Glutamatergic neuron (in vitro differentiated cells): Measurements from ENCODE around the gene PSAPL1. TPM values are rescaled to one million over a fixed set of nuclear protein-coding genes. Genes with fewer than 3 reads are reported as not detected.
A peak's percentile ranks its signal among the peaks of the same experiment; 100 is the strongest.

Experiments used
- DNase-seq: peaks from one replicate; pipeline ENCODE4 v3.0.0; 2022
- H3K27ac Mint-ChIP-seq: one replicate; pipeline ENCODE4 v1.8.0; 2020; ENCODE audit warnings: mild to moderate bottlenecking, mixed read lengths, inconsistent platforms; ENCODE audit not compliant: unreplicated experiment
- H3K27me3 Mint-ChIP-seq: one replicate; pipeline ENCODE4 v1.8.0; 2020; ENCODE audit warnings: mild to moderate bottlenecking, moderate library complexity, mixed read lengths, inconsistent platforms; ENCODE audit not compliant: unreplicated experiment
- H3K36me3 Mint-ChIP-seq: one replicate; pipeline ENCODE4 v1.8.0; 2020; ENCODE audit warnings: mild to moderate bottlenecking, mixed read lengths, inconsistent platforms; ENCODE audit not compliant: unreplicated experiment
- H3K4me1 Mint-ChIP-seq: one replicate; pipeline ENCODE4 v1.8.0; 2020; ENCODE audit warnings: mild to moderate bottlenecking, low read depth, mixed read lengths, inconsistent platforms; ENCODE audit not compliant: unreplicated experiment
- H3K4me3 Mint-ChIP-seq: one replicate; pipeline ENCODE4 v1.8.0; 2020; ENCODE audit warnings: mild to moderate bottlenecking, mixed read lengths, inconsistent platforms; ENCODE audit not compliant: unreplicated experiment
- H3K9me3 Mint-ChIP-seq: one replicate; pipeline ENCODE4 v1.8.0; 2020; ENCODE audit warnings: mild to moderate bottlenecking, moderate library complexity, mixed read lengths, inconsistent platforms; ENCODE audit not compliant: unreplicated experiment
- total RNA-seq: library from RNA; stranded (reverse); fragmentation: NEBNext Ultra II Directional; extraction: Animal tissue kit (Norgen Biotek cat#: 25700); gene quantifications from one replicate; pipeline ENCODE4 v1.2.1, GENCODE V29; 2021; ENCODE audit not compliant: unreplicated experiment
- TF ChIP-seq, protein P1 (sequence below): fragments of 200-600 bp; sonication (generic); IDR thresholded peaks from one replicate; pipeline ENCODE4 v1.5.0; 2021; ENCODE audit not compliant: partially characterized antibody, unreplicated experiment

PSAPL1 gene
- total RNA-seq, 1 donor from 2014 or later: not detected

DNA sequence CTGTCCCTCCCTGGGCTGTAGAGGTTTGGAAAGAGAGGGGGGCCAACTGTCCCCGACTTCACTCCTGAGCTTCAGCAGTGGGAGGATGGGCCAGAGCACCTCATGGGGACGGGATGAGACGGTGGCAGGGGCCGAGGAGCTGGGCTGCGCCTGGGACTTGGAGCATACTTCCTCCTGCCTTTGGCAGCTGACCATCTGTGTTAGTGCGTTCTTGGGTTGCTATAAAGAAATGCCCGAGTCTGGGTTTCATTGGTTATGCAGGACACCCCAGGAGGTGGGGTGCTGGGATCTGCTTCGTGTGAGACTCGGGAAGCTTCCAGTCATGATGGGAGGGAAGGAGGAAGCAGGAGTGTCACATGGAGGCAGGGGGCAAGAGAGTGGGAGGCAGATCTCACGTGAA, 7.4 kb downstream of the PSAPL1 start:
- DNase-seq: no peak
- peaks cover 3% of the 10 kb centered on the region for H3K9me3 Mint-ChIP-seq
- H3K4me1 Mint-ChIP-seq: peaks cover 14% of the 10 kb centered on the region
- H3K27me3 Mint-ChIP-seq: peaks cover 12% of the 10 kb centered on the region
- peak overlapping the region; percentile 43 for H3K27ac Mint-ChIP-seq
- no peaks in the 10 kb centered on the region for H3K36me3 Mint-ChIP-seq
- H3K4me3 Mint-ChIP-seq: no peak overlapping the region
- TF ChIP-seq, protein P1, sequence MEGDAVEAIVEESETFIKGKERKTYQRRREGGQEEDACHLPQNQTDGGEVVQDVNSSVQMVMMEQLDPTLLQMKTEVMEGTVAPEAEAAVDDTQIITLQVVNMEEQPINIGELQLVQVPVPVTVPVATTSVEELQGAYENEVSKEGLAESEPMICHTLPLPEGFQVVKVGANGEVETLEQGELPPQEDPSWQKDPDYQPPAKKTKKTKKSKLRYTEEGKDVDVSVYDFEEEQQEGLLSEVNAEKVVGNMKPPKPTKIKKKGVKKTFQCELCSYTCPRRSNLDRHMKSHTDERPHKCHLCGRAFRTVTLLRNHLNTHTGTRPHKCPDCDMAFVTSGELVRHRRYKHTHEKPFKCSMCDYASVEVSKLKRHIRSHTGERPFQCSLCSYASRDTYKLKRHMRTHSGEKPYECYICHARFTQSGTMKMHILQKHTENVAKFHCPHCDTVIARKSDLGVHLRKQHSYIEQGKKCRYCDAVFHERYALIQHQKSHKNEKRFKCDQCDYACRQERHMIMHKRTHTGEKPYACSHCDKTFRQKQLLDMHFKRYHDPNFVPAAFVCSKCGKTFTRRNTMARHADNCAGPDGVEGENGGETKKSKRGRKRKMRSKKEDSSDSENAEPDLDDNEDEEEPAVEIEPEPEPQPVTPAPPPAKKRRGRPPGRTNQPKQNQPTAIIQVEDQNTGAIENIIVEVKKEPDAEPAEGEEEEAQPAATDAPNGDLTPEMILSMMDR: no peak

DNA sequence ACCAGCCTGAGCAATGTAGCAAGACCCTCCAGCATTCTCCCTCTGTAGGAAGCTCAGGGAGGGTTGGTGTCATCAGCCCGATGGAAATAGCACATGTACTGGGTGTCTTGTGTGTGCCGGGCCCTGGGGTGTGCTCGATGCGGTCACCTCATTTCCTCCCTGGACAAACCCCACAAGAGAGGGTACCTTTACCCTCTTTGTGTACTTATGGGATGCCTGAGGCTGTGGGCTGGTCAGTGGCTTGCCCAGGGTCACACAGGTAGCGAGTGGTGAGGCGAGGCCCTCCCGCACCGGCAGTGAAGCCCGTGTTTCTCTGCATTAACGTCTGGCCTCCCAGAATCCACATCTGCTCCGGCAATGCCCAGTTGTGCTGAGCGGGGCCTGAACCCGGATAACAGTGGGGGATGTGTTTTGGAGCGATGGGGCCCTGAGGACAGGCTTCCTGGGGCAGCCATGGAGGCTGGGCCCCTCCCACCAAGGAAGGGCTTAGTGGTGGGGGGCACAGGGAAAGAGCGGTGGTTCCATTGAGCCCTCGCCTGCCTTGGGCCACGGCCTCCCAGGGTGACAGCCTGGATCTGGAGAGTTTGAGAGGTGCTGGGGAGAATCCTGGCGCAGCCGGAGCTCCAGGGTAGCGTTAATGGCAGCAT, 8.1 kb downstream of the PSAPL1 start:
- TF ChIP-seq, protein P1: no peak
- no peak overlapping the region for H3K27ac Mint-ChIP-seq
- H3K9me3 Mint-ChIP-seq: peaks cover 4% of the 10 kb centered on the region
- H3K36me3 Mint-ChIP-seq: no peaks in the 10 kb centered on the region
- no peak overlapping the region for H3K4me3 Mint-ChIP-seq
- DNase-seq: no peak
- peaks cover 14% of the 10 kb centered on the region for H3K4me1 Mint-ChIP-seq
- peaks cover 12% of the 10 kb centered on the region for H3K27me3 Mint-ChIP-seq

DNA sequence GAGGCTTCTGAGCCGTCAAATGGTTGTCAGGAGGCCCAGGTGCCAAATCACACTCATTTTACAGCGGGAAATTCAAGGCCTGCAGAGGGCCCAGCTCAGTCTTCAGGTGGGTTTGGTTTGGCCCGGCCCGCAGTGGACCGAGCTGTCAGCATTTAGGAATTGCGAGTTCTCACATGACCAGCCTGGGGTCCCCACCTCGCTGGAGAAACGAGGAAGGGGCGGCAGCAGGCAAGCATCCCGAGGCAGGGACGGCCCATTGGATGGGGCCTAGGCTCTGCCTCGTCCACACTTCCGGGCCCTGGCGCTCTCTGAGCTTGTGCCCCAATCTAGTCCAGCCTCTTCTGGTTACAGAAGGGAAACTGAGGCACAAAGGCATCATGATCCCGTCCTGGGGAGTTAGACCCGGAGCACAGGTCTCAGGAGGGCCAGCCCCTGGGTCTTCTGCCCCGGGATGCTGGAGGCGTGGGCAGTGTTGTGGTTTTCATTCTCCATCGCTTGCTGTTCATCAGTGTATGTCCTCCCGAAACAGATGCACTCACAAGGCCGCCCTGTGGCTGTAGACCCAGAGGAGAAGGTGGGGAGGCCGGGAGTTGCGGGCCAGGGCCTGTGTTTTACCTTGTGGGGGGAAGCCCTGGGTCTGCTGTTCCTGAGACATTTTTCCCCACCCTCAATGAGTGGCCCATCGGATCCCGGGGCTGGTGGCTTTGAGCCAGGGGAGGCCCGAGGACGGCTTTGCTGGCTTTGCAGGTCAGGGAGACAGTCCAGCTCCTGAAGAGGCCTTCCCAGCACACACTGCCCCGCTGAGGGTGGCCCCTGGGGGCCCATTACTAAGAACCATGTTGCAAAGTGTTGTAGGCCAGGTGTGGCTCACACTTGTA, 8.9 kb downstream of the PSAPL1 start:
- peaks cover 4% of the 10 kb centered on the region for H3K9me3 Mint-ChIP-seq
- TF ChIP-seq, protein P1: no peak
- H3K4me3 Mint-ChIP-seq: no peak overlapping the region
- no peaks in the 10 kb centered on the region for H3K36me3 Mint-ChIP-seq
- H3K4me1 Mint-ChIP-seq: peaks cover 14% of the 10 kb centered on the region
- H3K27ac Mint-ChIP-seq: no peak overlapping the region
- DNase-seq: no peak
- H3K27me3 Mint-ChIP-seq: peaks cover 14% of the 10 kb centered on the region

- Mint-ChIP-seq H3K4me3 (no peak overlapping the region), H3K36me3 (no peaks in the 10 kb centered on the region), H3K27ac (no peak overlapping the region), H3K27me3 (peaks cover 14% of the 10 kb centered on the region), H3K9me3 (peaks cover 4% of the 10 kb centered on the region), H3K4me1 (peaks cover 14% of the 10 kb centered on the region)
- DNase-seq: no peak
- TF ChIP-seq, protein P1: no peak
Observed at GRCh38 chr4:7425124-7425523, 9.6 kb downstream of the PSAPL1 start.

DNA sequence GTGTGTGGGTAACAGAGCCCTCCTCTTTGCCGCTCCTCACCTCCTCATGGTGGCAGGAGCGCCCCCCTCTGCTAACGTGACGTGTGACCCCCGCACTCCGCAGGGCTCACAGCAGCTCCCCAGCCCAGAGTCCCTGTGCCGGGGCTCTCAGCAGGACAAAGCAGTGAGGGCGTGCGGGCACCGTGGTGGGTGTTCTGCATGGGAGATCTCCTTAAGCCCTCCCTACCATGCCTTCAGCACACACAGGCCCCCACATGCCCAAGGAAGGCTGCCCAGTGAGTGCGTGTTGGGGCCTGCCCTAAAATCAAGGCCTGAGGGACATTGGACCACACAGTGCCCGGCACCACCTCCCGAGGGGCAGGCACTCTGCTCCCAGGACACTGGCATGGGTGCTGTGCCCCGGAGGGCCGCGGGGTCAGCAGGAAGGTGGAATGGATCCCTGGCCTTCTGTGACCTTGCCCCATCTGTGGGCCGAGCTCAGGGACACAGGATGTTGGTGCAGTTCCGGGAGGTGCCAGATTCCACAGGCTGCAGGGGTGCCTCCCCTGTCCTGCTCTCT, 10.1 kb downstream of the PSAPL1 start:
- DNase-seq: no peak
- H3K36me3 Mint-ChIP-seq: no peaks in the 10 kb centered on the region
- TF ChIP-seq, protein P1: no peak
- peaks cover 4% of the 10 kb centered on the region for H3K9me3 Mint-ChIP-seq
- H3K4me3 Mint-ChIP-seq: no peak overlapping the region
- H3K4me1 Mint-ChIP-seq: peaks cover 11% of the 10 kb centered on the region
- no peak overlapping the region for H3K27ac Mint-ChIP-seq
- H3K27me3 Mint-ChIP-seq: peaks cover 12% of the 10 kb centered on the region
